Thyroid gland (tissue), 4 donors: Measurements from ENCODE around the gene C11orf16. TPM values are rescaled to one million over a fixed set of nuclear protein-coding genes. Genes with fewer than 3 reads are reported as not detected.

Experiments
- DNase-seq, 2 donors: peaks; one replicate each; pipeline ENCODE4 v3.0.0-alpha.2; 2019
- H3K27ac ChIP-seq, 3 donors: fragments of 200-600 bp; sonication (generic); 1 replicate in 2 of 3; 2 replicates in 1 of 3; pipeline ENCODE4 v1.5.1; 2016 to 2019; ENCODE audit warnings: mild to moderate bottlenecking in 1 of 3, moderate library complexity in 1 of 3
- H3K27me3 ChIP-seq: fragments of 200-600 bp; sonication (generic); one replicate; pipeline ENCODE4 v1.5.1; 2019
- H3K36me3 ChIP-seq, 2 donors: fragments of 200-600 bp; sonication (generic); one replicate each; pipeline ENCODE4 v1.5.1; 2016 to 2019
- H3K4me1 ChIP-seq, 2 donors: fragments of 200-600 bp; sonication (generic); one replicate each; pipeline ENCODE4 v1.5.1; 2017 to 2019
- H3K4me3 ChIP-seq, 3 donors: fragments of 200-600 bp; sonication (generic); replicated peaks in 1 of 3; 1 replicate in 2 of 3; 2 replicates in 1 of 3; pipeline ENCODE4 v1.5.1; 2016; ENCODE audit warnings: mild to moderate bottlenecking in 1 of 3
- H3K9me3 ChIP-seq: fragments of 200-600 bp; sonication (generic); one replicate; pipeline ENCODE4 v1.5.1; 2017
- POLR2A ChIP-seq, 2 donors: fragments of 450-650 bp; IDR thresholded peaks; one replicate each; pipeline ENCODE4 v1.6.1; 2017; ENCODE audit warnings: antibody characterized with exemption in 2 of 2, mild to moderate bottlenecking in 2 of 2, moderate library complexity in 1 of 2
- WGBS, 2 donors: methylation state at CpG; one replicate each; pipeline ENCODE4 v1.1.5; 2017; 5-methylcytosine and 5-hydroxymethylcytosine counted together
- intact Hi-C: fragments of 100-400 bp; cut with DNase I; formaldehyde crosslinking; loops from one replicate; pipeline ENCODE4 v1.15.1; 2023
- total RNA-seq, 4 donors: library from RNA; depleted of rRNA; stranded (reverse); fragments of >200 nt; gene quantifications; one replicate each; pipeline ENCODE4 v1.2.3, GENCODE V29; 2016
- TF ChIP-seq, protein P1 (sequence below), 6 experiments: fragments of 200-600 bp in 3 of 6; fragments of 450-650 bp in 3 of 6; sonication (generic) in 3 of 6; IDR thresholded peaks; one replicate each; pipeline ENCODE4 v1.5.1; 2016 to 2019; ENCODE audit warnings: antibody characterized with exemption in 6 of 6, mild to moderate bottlenecking in 2 of 6, inconsistent platforms in 1 of 6, moderate library complexity in 1 of 6

Gene C11orf16
- total RNA-seq, 4 donors from 2014 or later, result not detected

DNA sequence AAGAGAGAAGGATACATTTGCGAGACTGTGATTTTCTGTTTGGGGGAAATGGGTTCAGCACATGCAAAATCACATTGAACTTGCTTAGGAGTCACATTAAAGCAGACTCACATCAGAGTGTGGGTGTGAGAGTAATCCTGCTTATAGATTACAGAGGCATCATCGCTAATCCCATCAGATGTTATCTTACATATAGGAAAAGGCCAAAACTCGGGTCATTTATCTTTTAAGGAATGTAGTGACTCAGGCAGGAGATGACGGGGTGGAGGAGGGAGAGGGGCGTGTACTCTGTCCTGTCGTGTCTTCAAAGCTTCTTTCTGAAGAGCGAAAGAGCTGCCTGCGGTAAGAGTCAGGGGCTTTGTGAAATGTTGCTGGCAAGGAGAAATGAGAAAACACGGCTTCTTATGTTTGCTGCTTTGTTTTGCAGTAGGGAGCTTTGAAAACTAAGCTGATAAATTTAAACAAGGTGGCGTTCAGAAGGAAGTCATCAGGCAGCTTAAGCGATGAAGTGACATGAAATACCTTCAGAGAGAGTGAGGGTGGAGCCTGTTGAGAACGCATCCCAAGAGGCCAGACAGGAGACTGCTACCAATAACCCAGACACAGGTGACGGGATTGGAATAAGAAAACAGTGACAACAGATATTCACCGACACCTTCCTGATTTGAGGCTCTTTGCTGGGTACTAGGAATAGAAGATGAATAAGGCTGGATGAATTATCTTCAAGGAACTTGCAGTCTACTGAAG is 2.2 kb upstream of the C11orf16 start:
- Histone ChIP-seq H3K4me3 (no peak overlapping the region), H3K36me3 (no peaks in the 10 kb centered on the region), H3K27me3 (no peaks in the 10 kb centered on the region), H3K27ac (no peak overlapping the region), H3K9me3 (no peaks in the 10 kb centered on the region), H3K4me1 (peaks cover 0 to 4% of the 10 kb centered on the region in 2 donors)
- WGBS, 2 donors, result 73 to 79% methylated on average over 14 of the region's 14 CpGs
- intact Hi-C loops, result no loop called here
- DNase-seq, result no peak
- no peak for TF ChIP-seq POLR2A (IDR thresholded peaks at IDR 0.05)
- TF ChIP-seq, protein P1, sequence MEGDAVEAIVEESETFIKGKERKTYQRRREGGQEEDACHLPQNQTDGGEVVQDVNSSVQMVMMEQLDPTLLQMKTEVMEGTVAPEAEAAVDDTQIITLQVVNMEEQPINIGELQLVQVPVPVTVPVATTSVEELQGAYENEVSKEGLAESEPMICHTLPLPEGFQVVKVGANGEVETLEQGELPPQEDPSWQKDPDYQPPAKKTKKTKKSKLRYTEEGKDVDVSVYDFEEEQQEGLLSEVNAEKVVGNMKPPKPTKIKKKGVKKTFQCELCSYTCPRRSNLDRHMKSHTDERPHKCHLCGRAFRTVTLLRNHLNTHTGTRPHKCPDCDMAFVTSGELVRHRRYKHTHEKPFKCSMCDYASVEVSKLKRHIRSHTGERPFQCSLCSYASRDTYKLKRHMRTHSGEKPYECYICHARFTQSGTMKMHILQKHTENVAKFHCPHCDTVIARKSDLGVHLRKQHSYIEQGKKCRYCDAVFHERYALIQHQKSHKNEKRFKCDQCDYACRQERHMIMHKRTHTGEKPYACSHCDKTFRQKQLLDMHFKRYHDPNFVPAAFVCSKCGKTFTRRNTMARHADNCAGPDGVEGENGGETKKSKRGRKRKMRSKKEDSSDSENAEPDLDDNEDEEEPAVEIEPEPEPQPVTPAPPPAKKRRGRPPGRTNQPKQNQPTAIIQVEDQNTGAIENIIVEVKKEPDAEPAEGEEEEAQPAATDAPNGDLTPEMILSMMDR (IDR thresholded peaks at IDR 0.05), result no peak

DNA sequence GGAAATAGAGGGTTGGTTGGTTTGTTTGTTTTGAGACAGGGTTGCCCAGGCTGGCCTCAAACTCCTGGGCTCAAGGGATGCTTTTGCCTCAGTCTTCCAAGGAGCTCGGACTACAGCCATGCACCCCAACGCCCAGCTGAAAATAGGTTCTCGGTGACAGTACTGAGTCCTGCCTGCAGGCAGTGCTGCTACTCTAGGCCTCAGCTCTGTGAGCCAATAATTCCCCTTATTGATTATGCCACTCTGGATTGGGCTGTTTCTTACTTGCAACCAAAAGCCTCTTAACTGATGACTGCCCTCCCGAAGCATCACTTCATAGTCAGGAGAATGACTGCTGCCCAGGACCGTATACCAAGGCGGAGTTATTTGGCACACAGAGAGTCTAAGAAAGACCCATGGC is 1.2 kb upstream of the C11orf16 start:
- TF ChIP-seq, protein P1 (IDR thresholded peaks at IDR 0.05), result no peak
- no peak for TF ChIP-seq POLR2A (IDR thresholded peaks at IDR 0.05)
- Histone ChIP-seq H3K27me3 (no peaks in the 10 kb centered on the region), H3K4me1 (peaks cover 0 to 4% of the 10 kb centered on the region in 2 donors), H3K36me3 (no peaks in the 10 kb centered on the region), H3K4me3 (no peak overlapping the region), H3K27ac (no peak overlapping the region), H3K9me3 (no peaks in the 10 kb centered on the region)
- WGBS, 2 donors, result 94 to 95% methylated on average over 6 of the region's 6 CpGs
- intact Hi-C loops, result no loop called here
- no peak for DNase-seq

DNA sequence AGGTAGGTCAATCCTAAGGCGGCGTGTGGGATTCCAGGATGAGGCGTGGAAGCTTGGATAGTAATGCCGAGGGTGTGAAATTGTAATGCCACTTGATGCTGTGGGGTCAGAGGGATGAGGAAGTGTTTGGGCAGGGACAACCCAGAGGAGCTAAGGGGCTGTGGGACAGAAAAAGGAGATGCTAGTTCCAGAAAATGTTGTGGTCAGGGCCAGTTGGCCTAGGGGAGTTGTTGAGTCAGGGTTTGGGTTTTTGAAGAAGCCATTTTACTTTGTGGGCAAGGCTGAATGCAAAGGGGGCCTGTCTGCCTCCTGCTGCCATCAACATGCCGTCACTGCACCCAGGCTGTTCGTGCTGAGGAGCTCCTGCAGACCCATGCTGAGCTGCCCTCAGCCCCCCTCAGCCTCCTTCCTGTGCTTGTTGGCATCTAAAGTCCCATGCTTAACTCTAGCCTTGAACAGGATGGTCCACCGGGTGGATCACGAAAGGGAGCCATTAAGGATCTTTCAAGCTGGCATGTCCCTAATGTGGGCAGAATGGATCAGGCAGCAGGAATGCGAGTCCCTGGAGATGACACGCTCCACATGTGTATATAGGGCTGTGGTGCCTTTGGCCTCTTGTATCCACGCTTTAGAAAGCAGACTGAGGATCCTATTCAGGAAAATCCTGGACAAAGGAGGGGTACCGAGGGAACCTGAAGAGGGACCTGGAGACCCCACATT is 2.1 kb downstream of the C11orf16 start:
- no peaks in the 10 kb centered on the region for H3K9me3 ChIP-seq
- 95 to 96% methylated on average over 12 of the region's 12 CpGs for WGBS, 2 donors
- H3K4me3 ChIP-seq, result no peak overlapping the region
- intact Hi-C loops, result no loop called here
- no peak for DNase-seq
- no peaks in the 10 kb centered on the region for H3K36me3 ChIP-seq
- H3K27me3 ChIP-seq, result no peaks in the 10 kb centered on the region
- H3K27ac ChIP-seq, result no peak overlapping the region
- no peaks in the 10 kb centered on the region for H3K4me1 ChIP-seq
- TF ChIP-seq POLR2A (IDR thresholded peaks at IDR 0.05), result no peak
- TF ChIP-seq, protein P1 (IDR thresholded peaks at IDR 0.05), result no peak

DNA sequence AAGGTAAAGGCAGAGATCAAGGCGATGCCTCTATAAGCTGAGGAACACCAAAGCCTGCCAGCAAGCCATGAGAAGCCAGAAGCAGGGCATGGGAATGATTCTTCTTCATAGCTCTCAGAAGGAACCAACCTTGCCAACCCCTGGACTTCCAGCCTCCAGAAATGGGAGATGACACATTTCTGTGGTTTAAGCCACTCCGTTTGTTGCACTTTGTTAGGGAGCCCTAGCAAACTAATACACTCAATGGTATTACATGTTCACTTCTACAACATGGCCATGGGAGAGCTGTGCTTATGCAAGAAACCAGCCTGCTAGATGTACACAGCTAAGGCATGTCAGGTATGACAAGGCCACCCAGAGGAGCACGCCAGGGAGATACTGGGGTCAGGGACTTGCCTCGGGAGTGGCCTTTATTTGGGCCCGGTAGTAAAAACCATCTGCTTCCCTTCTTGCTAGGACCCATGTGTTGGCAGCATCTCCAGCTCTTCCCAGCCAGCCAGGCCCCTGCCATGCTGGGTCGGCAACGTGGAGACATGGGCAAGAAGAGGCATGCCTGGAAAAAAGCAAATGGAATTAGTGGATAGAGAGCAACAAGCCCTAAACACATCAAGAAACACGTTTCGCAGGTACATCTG is 3.6 kb downstream of the C11orf16 start:
- Histone ChIP-seq H3K9me3 (no peaks in the 10 kb centered on the region), H3K27ac (no peak overlapping the region), H3K4me3 (no peak overlapping the region), H3K27me3 (no peaks in the 10 kb centered on the region), H3K36me3 (no peaks in the 10 kb centered on the region), H3K4me1 (no peaks in the 10 kb centered on the region)
- WGBS, 2 donors, result 96% methylated on average over 9 of the region's 9 CpGs
- intact Hi-C loops, result no loop called here
- TF ChIP-seq, protein P1 (IDR thresholded peaks at IDR 0.05), result no peak
- no peak for TF ChIP-seq POLR2A (IDR thresholded peaks at IDR 0.05)
- no peak for DNase-seq

DNA sequence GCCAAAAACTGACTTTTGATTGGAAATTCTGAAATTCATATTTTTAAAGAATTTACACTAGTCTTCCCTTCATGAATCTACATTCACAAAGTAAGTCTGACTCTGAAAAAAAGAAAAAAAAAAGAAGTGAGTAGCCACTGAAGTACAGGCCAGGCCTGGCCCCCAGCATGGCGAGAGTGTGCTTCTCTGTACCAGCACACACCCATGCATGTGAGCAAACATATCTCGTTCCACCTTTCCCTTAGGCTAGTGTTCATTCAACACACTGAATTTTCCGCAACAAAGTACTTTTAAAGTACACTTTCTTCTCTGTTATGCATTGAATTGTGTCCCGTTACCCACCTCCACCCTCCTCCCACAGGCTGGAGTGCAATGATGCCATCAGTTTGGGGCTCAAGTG is 4.5 kb downstream of the C11orf16 start:
- TF ChIP-seq POLR2A (IDR thresholded peaks at IDR 0.05), result no peak
- TF ChIP-seq, protein P1 (IDR thresholded peaks at IDR 0.05), result no peak
- Histone ChIP-seq H3K36me3 (no peaks in the 10 kb centered on the region), H3K27ac (no peak overlapping the region), H3K4me3 (no peak overlapping the region), H3K4me1 (no peaks in the 10 kb centered on the region), H3K9me3 (no peaks in the 10 kb centered on the region), H3K27me3 (no peaks in the 10 kb centered on the region)
- intact Hi-C loops, result no loop called here
- whole genome bisulfite sequencing, 2 donors, result 88 to 96% methylated on average over 4 of the region's 4 CpGs
- no peak for DNase-seq
